Neutrophil (primary cell): ENCODE results near the gene RMDN3.
A peak's percentile ranks its signal among the peaks of the same experiment; 100 is the strongest.

Experiments used
- H3K27ac ChIP-seq: fragments of 200-600 bp; sonication (generic); 2 replicates; pipeline ENCODE4 v1.5.1; 2016; ENCODE audit warnings: mild to moderate bottlenecking, moderate library complexity
- H3K27me3 ChIP-seq: fragments of 200-600 bp; sonication (generic); 2 replicates; pipeline ENCODE4 v1.6.0; 2016; ENCODE audit warnings: mild to moderate bottlenecking
- H3K36me3 ChIP-seq: fragments of 200-600 bp; sonication (generic); 2 replicates; pipeline ENCODE4 v1.5.1; 2017
- H3K4me1 ChIP-seq, 2 experiments: fragments of 200-600 bp in 1 of 2; sonication (generic) in 1 of 2; 1 replicate in 1 of 2; 2 replicates in 1 of 2; pipeline versions ENCODE4 v1.5.1 to v1.6.1; 2013 to 2016; ENCODE audit warnings: low read depth in 1 of 2, low read length in 1 of 2, mild to moderate bottlenecking in 1 of 2, moderate library complexity in 1 of 2; ENCODE audit not compliant: control insufficient read depth in 1 of 2, insufficient read depth in 1 of 2
- H3K4me3 ChIP-seq, 2 experiments: fragments of 200-600 bp in 1 of 2; sonication (generic) in 1 of 2; 1 replicate in 1 of 2; 2 replicates in 1 of 2; pipeline ENCODE4 v1.5.1; 2013 to 2016; ENCODE audit warnings: low read depth in 1 of 2, low read length in 1 of 2, mild to moderate bottlenecking in 1 of 2, moderate library complexity in 1 of 2
- H3K9me3 ChIP-seq: fragments of 200-600 bp; sonication (generic); 2 replicates; pipeline ENCODE4 v1.5.1; 2016
- CTCF ChIP-seq: fragments of 200-600 bp; sonication (generic); IDR thresholded peaks from 2 replicates; pipeline ENCODE4 v1.5.1; 2016; ENCODE audit warnings: antibody characterized with exemption

RMDN3 gene

GRCh38 chr15:40768521-40769273 lies 13.6 kb upstream of the RMDN3 start:
- peaks cover 48% of the 10 kb centered on the region for H3K36me3 ChIP-seq
- H3K27ac ChIP-seq = peak overlapping the region; percentile 10
- no peak overlapping the region for H3K4me3 ChIP-seq
- peaks cover 34 to 37% of the 10 kb centered on the region in 2 experiments for H3K4me1 ChIP-seq
- H3K9me3 ChIP-seq = no peaks in the 10 kb centered on the region
- H3K27me3 ChIP-seq = no peaks in the 10 kb centered on the region
- no peak for TF ChIP-seq CTCF

GRCh38 chr15:40767838-40768500 lies 12.9 kb upstream of the RMDN3 start:
- Histone ChIP-seq H3K9me3 (no peaks in the 10 kb centered on the region), H3K27me3 (no peaks in the 10 kb centered on the region), H3K4me1 (peaks cover 41 to 44% of the 10 kb centered on the region in 2 experiments), H3K27ac (no peak overlapping the region), H3K36me3 (peaks cover 40% of the 10 kb centered on the region), H3K4me3 (no peak overlapping the region)
- TF ChIP-seq CTCF = no peak

GRCh38 chr15:40766906-40767837 lies 12.1 kb upstream of the RMDN3 start:
- Histone ChIP-seq H3K36me3 (peaks cover 34% of the 10 kb centered on the region), H3K27me3 (no peaks in the 10 kb centered on the region), H3K9me3 (no peaks in the 10 kb centered on the region), H3K27ac (no peak overlapping the region), H3K4me3 (no peak overlapping the region), H3K4me1 (peaks cover 41 to 46% of the 10 kb centered on the region in 2 experiments)
- no peak for TF ChIP-seq CTCF

GRCh38 chr15:40766194-40766815 lies 11.3 kb upstream of the RMDN3 start:
- H3K4me1 ChIP-seq = peaks cover 41 to 46% of the 10 kb centered on the region in 2 experiments
- TF ChIP-seq CTCF = no peak
- no peaks in the 10 kb centered on the region for H3K27me3 ChIP-seq
- H3K27ac ChIP-seq = no peak overlapping the region
- no peak overlapping the region for H3K4me3 ChIP-seq
- peaks cover 26% of the 10 kb centered on the region for H3K36me3 ChIP-seq
- no peaks in the 10 kb centered on the region for H3K9me3 ChIP-seq

- H3K27me3 ChIP-seq = no peaks in the 10 kb centered on the region
- H3K36me3 ChIP-seq = peaks cover 15% of the 10 kb centered on the region
- H3K4me1 ChIP-seq = peaks cover 37 to 41% of the 10 kb centered on the region in 2 experiments
- no peak for TF ChIP-seq CTCF
- H3K4me3 ChIP-seq = peak overlapping the region; percentile 80 to 90
- no peaks in the 10 kb centered on the region for H3K9me3 ChIP-seq
- peak overlapping the region; percentile 45 for H3K27ac ChIP-seq
These were observed 9.6 kb upstream of the RMDN3 start for GRCh38 chr15:40764629-40765103.
